HepG2 (cell line): ENCODE data around the gene GNB1. TPM values are rescaled to one million over a fixed set of nuclear protein-coding genes. Genes with fewer than 3 reads are reported as not detected.

Experiments
- GABPB1 ChIP-seq: IDR thresholded peaks from 2 replicates; pipeline ENCODE4 v1.6.1; 2016; ENCODE audit warnings: mild to moderate bottlenecking, missing genetic modification reagents, moderate library complexity, missing compliant biosample characterization
- MED8 ChIP-seq: sonication (generic); formaldehyde crosslinking; IDR thresholded peaks from 2 replicates; pipeline ENCODE4 v1.8.1; 2023; ENCODE audit warnings: mild to moderate bottlenecking, missing genetic modification reagents; ENCODE audit not compliant: insufficient replicate concordance
- NFKB2 ChIP-seq: sonication (generic); formaldehyde crosslinking; IDR thresholded peaks from 2 replicates; pipeline ENCODE4 v1.4.0; 2020; ENCODE audit warnings: missing genetic modification reagents, borderline replicate concordance
- NFRKB ChIP-seq: fragments of 450-650 bp; IDR thresholded peaks from 2 replicates; pipeline ENCODE4 v1.6.1; 2017
- PCBP1 ChIP-seq: fragments of 200-400 bp; formaldehyde crosslinking; IDR thresholded peaks from 2 replicates; pipeline ENCODE4 v1.6.1; 2017; ENCODE audit warnings: mild to moderate bottlenecking, low read depth, low read length, borderline replicate concordance
- PHF8 ChIP-seq: sonication (generic); formaldehyde crosslinking; IDR thresholded peaks from 2 replicates; pipeline ENCODE4 v1.5.0; 2020; ENCODE audit warnings: missing genetic modification reagents
- POLR2AphosphoS5 ChIP-seq: IDR thresholded peaks from 2 replicates; pipeline ENCODE4 v1.6.1; 2012; ENCODE audit warnings: low read depth, low read length
- RARG ChIP-seq: sonication (generic); formaldehyde crosslinking; IDR thresholded peaks from 2 replicates; pipeline ENCODE4 v1.4.0; 2020; ENCODE audit warnings: low read depth, mild to moderate bottlenecking, missing genetic modification reagents
- RBM39 ChIP-seq: fragments of 200-400 bp; formaldehyde crosslinking; IDR thresholded peaks from one replicate; pipeline ENCODE4 v1.6.1; 2018; ENCODE audit warnings: antibody characterized with exemption, mild to moderate bottlenecking, low read depth, low read length; ENCODE audit not compliant: poor library complexity, severe bottlenecking
- SNAPC5 ChIP-seq: sonication (generic); formaldehyde crosslinking; IDR thresholded peaks from 2 replicates; pipeline ENCODE4 v1.8.1; 2023; ENCODE audit warnings: mild to moderate bottlenecking, missing genetic modification reagents, borderline replicate concordance
- ZBTB21 ChIP-seq: sonication (generic); formaldehyde crosslinking; IDR thresholded peaks from 2 replicates; pipeline ENCODE4 v1.4.0; 2020; ENCODE audit warnings: missing genetic modification reagents
- ZBTB40 ChIP-seq, 2 experiments: fragments of 450-650 bp in 1 of 2; sonication (generic) in 1 of 2; formaldehyde crosslinking in 1 of 2; IDR thresholded peaks; 2 replicates each; pipeline versions ENCODE4 v1.6.1 to v1.8.0; 2016 to 2022; ENCODE audit warnings: antibody characterized with exemption in 1 of 2, mild to moderate bottlenecking in 1 of 2, missing genetic modification reagents in 1 of 2
- ZNF235 ChIP-seq: sonication (generic); formaldehyde crosslinking; IDR thresholded peaks from 2 replicates; pipeline ENCODE4 v1.8.1; 2023; ENCODE audit warnings: mild to moderate bottlenecking, missing genetic modification reagents, borderline replicate concordance
- ZNF552 ChIP-seq: sonication (generic); formaldehyde crosslinking; IDR thresholded peaks from 2 replicates; pipeline ENCODE4 v1.9.0; 2022; ENCODE audit warnings: missing genetic modification reagents, mild to moderate bottlenecking, borderline replicate concordance
- ZNF556 ChIP-seq: sonication (generic); formaldehyde crosslinking; IDR thresholded peaks from 2 replicates; pipeline ENCODE4 v1.4.0; 2020; ENCODE audit warnings: mild to moderate bottlenecking, missing genetic modification reagents, borderline replicate concordance
- ZNF563 ChIP-seq: sonication (generic); formaldehyde crosslinking; IDR thresholded peaks from 2 replicates; pipeline ENCODE4 v1.8.0; 2022; ENCODE audit warnings: mild to moderate bottlenecking, moderate library complexity, missing genetic modification reagents
- ZNF564 ChIP-seq: sonication (generic); formaldehyde crosslinking; IDR thresholded peaks from 2 replicates; pipeline ENCODE4 v1.8.1; 2023; ENCODE audit warnings: mild to moderate bottlenecking, missing genetic modification reagents
- ZNF772 ChIP-seq: sonication (generic); formaldehyde crosslinking; IDR thresholded peaks from 2 replicates; pipeline ENCODE4 v1.5.0; 2020; ENCODE audit warnings: mild to moderate bottlenecking, missing genetic modification reagents
- ZNF816 ChIP-seq: sonication (generic); formaldehyde crosslinking; IDR thresholded peaks from 2 replicates; pipeline ENCODE4 v1.8.0; 2022; ENCODE audit warnings: missing genetic modification reagents, mild to moderate bottlenecking, borderline replicate concordance
- ZSCAN12 ChIP-seq: sonication (generic); formaldehyde crosslinking; IDR thresholded peaks from 2 replicates; pipeline ENCODE4 v1.9.0; 2021; ENCODE audit warnings: mild to moderate bottlenecking, missing genetic modification reagents
- ZSCAN22 ChIP-seq: sonication (generic); formaldehyde crosslinking; IDR thresholded peaks from 2 replicates; pipeline ENCODE4 v1.4.0; 2020; ENCODE audit warnings: mild to moderate bottlenecking, missing genetic modification reagents
- ZSCAN29 ChIP-seq: sonication (generic); formaldehyde crosslinking; conservative IDR thresholded peaks from 2 replicates; pipeline ENCODE4 v1.4.0; 2020; ENCODE audit warnings: mild to moderate bottlenecking, missing genetic modification reagents
- polyA plus RNA-seq, 8 experiments: library from polyadenylated mRNA; depleted of rRNA in 3 of 8; stranded (reverse) in 7 of 8; unstranded in 1 of 8; fragments of >200 nt; fragmentation: Illumina TruSeq in 4 of 8; extraction: Trizol in 4 of 8; gene quantifications; 2 replicates each; pipeline versions ENCODE4 v1.2.1 to v1.2.3, GENCODE V29; 2011 to 2016; ENCODE audit warnings: low read depth in 4 of 8, missing spikeins in 1 of 8, mixed read lengths in 1 of 8; ENCODE audit not compliant: insufficient read depth in 1 of 8
- total RNA-seq, 5 experiments: library from RNA; depleted of rRNA; stranded (reverse); fragments of >200 nt; fragmentation: Illumina TruSeq; extraction: Trizol; gene quantifications; 2 replicates each; pipeline ENCODE4 v1.2.3, GENCODE V29; 2016; ENCODE audit warnings: low read depth in 1 of 5

The GNB1 gene
- total and polyA plus RNA-seq, 2 of the 13 experiments (the other 11 are each of a cell fraction or from before 2014, with no cell fraction given), result 66.2 to 327 TPM

GRCh38 chr1:1889847-1890505 is 911 bp downstream of the GNB1 start (continued):
- no peak for TF ChIP-seq ZNF816 (CRISPR knock-in tag)
- peak; percentile 54; the same call in 1 of the 2 replicates for TF ChIP-seq PHF8 (CRISPR knock-in tag)
- no peak for TF ChIP-seq NFRKB
- TF ChIP-seq ZBTB40 (IDR thresholded peaks at IDR 0.05), result no peak
- TF ChIP-seq ZBTB40 (CRISPR knock-in tag; IDR thresholded peaks at IDR 0.05), result no peak
- TF ChIP-seq MED8 (CRISPR knock-in tag), result no peak
- peak; percentile 47; the same call in 1 of the 2 replicates for TF ChIP-seq NFKB2
- peak; percentile 59; the same call in 1 of the 2 replicates for TF ChIP-seq GABPB1 (CRISPR knock-in tag)
- TF ChIP-seq RBM39, result peak; percentile 55
- TF ChIP-seq ZSCAN29, result no peak
- no peak; the same call in 1 of the 2 replicates for TF ChIP-seq POLR2AphosphoS5
- TF ChIP-seq ZNF552 (CRISPR knock-in tag), result no peak
- no peak for TF ChIP-seq ZSCAN22
- no peak for TF ChIP-seq PCBP1
- no peak for TF ChIP-seq ZNF772
- TF ChIP-seq ZNF563 (CRISPR knock-in tag), result peak; percentile 44; the same call in 1 of the 2 replicates
- TF ChIP-seq SNAPC5 (CRISPR knock-in tag), result no peak
- no peak for TF ChIP-seq ZNF235 (CRISPR knock-in tag)
- no peak for TF ChIP-seq ZBTB21
- no peak for TF ChIP-seq RARG (CRISPR knock-in tag)
- no peak for TF ChIP-seq ZNF556 (CRISPR knock-in tag)
- TF ChIP-seq ZNF564, result 0 out of 2 replicates have a peak, but pooled peaks have one; percentile 43
- TF ChIP-seq ZSCAN12 (CRISPR knock-in tag), result no peak
